DOHH2 (cell line): ENCODE results near the gene KRI1.

Experiments used
- CTCF ChIP-seq: fragments of 200-600 bp; sonication (generic); IDR thresholded peaks from one replicate; pipeline ENCODE4 v1.5.1; 2014; ENCODE audit warnings: antibody characterized with exemption, mild to moderate bottlenecking, low read depth, low read length; ENCODE audit not compliant: poor library complexity, severe bottlenecking
- EZH2phosphoT487 ChIP-seq: fragments of 200-600 bp; sonication (generic); IDR thresholded peaks from 2 replicates; pipeline ENCODE4 v1.6.1; 2017; ENCODE audit warnings: borderline replicate concordance, mild to moderate bottlenecking, antibody characterized with exemption, low read length, moderate library complexity, mixed read lengths

GRCh38 chr19:10518444-10519361, 47.1 kb downstream of the KRI1 start:
- no peak for TF ChIP-seq CTCF
- TF ChIP-seq EZH2phosphoT487, result no peak
